Stimulated activated naive CD8-positive, alpha-beta T cell treated with anti-CD3 and anti-CD28 coated beads, Interleukin-15, Interleukin-2, amounts not matched to agents 100 U/mL and 50 U/mL, for 24 hours (primary cell): ENCODE results near the gene SUFU.

Source experiments
- ATAC-seq: fragments of 150-1000 bp; cut with Tn5 transposase; one replicate; pipeline ENCODE4 v1.10.0; 2021
- DNase-seq: peaks from one replicate; pipeline ENCODE4 v3.0.0; 2021

SUFU gene

DNA sequence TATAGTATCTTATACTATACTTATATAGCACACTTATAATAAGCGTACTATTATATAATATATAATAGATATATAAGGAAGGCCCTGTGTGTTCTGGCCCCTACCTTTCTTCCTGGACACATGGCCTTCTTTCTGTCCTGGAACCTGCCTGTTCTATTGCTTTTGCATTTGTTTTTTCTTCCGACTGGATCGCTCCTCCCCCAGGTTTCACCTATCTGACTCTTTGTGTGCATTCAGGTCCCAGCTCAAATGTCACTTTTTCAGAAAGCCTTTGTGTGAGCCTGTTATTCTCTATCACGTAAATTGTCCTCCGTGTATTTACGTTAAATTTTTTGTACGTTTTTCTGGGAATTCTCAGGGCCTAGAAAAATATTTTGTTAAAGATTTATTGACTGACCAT, 137.6 kb downstream of the SUFU start:
- DNase-seq (no peak), ATAC-seq (no peak)

DNA sequence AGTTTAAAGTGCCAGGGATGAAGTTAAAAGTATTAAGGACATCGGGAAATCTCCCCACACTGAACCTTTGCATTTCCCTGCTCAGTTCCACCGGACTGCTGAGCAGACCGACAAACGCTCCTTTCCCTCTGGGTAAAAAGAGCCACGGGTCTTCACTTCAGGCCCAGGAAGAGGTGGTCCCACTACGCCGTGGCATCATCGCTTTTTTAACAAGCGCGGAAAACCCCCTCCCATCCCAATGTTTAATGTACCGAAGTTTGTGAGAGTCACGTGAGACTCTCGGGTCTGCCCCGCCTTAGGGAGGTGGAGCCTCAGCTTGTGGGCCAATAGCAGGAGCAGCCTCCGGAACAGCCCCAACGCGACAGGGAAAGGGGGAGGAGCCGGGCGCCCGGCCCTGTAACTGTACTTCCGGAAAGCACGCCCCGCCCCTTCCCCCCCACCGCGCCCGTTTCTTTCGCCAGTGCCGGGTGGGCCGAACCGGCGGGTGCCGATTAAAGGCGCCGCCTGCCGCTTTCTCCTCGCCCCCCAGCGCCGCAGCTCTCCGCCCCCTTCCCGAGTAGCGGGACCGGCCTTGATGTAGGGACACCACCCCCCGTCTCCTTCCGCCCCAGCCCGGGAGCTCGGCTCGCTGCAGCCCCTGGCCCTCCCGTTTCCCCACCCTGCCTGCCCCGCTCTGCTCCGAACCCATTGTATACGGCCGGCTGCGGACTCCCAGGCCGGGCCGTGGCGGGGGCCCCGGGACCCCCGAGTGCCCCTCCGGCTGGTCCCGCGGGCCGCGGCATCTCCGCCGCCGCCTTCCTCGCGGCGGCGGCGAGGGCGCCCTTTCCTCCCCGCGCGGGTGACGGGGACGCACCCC, 138.3 kb downstream of the SUFU start:
- peak; percentile 98 for DNase-seq

DNA sequence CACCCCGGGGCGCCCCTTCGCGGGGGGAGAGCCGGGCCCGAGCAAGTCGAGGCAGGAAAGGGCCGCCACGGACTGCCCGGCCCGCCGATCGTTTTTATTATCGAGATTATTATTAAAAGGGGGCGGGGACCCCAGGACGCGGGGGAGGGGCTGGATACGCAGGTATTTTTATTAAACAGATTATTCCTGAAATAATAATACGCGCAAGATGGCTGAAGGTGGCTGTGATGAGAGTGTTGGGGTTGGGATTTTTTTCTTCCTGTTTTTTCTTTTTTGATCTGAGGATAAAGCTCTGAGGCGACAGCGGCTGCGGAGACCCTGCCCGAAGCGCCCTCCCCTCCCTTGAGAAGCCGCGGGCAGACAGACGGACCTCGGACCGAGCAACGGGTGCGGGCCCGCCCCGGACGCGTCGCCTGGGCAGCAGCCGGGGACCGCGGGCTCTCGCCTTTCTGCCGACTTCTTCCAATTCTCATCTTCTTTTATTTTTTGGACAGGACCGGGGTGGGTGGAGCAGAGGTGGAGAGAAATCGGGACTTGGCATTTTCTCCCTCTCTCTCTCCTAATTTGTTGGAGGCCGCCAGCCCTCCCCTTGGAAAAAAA, 139.1 kb downstream of the SUFU start:
- ATAC-seq (no peak), DNase-seq (peak; percentile 57)

More for the DNA sequence above, 138.3 kb downstream of the SUFU start:
- peak; percentile 69 for ATAC-seq

DNA sequence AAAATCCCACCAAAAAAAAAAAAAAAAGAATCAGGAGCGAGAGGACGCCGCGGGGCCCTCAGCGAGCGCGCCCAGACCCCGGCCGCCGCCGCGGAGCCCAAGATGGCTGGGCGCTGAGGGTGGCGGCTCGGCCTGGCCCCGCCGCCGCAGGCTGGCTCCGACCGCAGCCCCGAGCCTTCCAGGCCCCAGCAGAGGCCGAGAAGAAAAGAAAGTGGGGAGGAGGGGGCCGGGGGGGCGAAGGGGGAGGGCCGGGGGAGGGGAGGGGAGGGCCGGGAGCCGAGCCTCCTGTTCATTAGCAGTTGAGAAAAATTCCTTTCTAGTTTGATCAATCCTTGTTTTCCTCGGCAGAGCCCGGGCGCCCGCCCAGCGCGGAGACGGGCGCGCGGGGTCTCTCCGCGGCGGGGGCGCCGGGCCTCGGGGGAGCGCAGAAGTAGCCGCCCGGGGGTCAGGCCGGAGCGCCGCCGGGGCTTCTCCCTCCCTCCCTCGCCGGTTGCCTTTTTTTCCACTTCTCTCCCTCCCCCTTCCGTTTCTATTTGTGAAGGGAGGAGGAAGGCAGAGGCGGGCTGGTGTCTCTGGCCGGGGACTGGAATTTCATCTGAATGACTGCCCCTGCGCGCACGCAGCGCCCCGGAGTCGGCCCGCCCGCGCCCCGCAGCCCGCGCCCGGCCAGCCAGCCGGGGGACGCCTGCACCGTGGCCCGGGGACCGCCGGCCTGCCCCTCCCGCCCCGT, 139.7 kb downstream of the SUFU start:
- DNase-seq (peak; percentile 68), ATAC-seq (no peak)

DNA sequence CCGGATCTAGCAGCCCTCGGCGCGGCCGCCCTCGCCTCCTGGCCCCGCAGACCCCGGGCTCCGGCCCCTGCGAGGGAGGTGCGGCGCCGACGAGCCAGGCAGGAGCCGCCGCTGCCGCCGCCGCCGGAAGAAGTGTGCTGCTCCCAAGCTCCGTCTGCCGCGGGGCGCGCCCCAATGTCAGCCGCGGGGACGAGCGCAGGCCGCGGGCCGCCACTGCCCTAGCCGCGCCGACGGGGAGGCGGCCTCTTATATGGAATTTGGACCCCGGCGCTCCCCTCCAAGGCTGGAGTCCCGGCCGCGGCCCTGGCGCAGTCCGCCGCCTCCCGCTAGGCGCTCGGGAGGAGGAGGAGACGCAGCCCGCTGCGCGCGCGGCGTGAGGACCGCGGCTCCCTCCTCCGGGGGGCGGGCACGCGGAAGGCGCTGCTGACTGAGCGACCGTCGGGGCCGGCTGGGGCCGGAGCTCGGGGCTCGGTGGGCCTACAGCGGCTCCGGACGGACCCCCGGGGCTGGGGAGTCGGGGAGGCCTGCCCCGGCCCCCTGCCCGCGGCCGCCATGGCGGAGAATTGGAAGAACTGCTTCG, 140.4 kb downstream of the SUFU start, which contains the start of gene TRIM8:
Gene TRIM8 (plus strand): TSS at position 414 of the 580 bp plus-strand sequence. CDS start 139 bp downstream, at position 553.
- peak; percentile 72 for DNase-seq
- no peak for ATAC-seq

DNA sequence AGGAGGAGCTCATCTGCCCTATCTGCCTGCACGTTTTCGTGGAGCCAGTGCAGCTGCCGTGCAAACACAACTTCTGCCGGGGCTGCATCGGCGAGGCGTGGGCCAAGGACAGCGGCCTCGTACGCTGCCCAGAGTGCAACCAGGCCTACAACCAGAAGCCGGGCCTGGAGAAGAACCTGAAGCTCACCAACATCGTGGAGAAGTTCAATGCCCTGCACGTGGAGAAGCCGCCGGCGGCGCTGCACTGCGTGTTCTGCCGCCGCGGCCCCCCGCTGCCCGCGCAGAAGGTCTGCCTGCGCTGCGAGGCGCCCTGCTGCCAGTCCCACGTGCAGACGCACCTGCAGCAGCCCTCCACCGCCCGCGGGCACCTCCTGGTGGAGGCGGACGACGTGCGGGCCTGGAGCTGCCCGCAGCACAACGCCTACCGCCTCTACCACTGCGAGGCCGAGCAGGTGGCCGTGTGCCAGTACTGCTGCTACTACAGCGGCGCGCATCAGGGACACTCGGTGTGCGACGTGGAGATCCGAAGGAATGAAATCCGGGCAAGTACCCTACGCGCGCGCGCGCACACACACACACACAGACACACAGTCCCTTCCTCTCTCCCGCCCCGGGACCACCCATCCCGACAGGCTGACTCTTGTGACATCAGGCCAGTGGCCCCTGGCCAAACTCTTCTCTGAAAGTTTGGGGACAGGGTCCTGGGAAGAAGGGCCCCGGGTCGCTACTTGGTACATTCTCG, 141.0 kb downstream of the SUFU start:
- peak; percentile 84 for DNase-seq
- peak; percentile 3 for ATAC-seq

DNA sequence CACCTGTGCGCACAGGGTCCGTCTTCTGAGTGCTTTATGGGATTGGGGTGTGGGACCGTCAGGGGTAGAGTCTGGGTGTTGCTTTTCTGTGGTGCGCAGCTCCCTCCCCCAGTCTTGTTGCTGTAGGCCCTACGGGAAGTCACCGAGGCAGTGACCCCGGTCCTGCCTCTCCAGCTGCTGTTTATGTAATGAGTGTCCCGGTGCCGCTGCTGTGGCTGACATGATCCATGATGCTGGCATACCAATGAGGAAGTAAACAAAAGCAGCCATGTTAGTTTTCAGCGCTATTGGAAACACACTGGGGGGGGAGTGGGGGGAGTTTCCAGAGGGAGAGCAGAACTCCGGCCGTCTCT, 141.6 kb downstream of the SUFU start:
- ATAC-seq (no peak), DNase-seq (peak; percentile 48)

DNA sequence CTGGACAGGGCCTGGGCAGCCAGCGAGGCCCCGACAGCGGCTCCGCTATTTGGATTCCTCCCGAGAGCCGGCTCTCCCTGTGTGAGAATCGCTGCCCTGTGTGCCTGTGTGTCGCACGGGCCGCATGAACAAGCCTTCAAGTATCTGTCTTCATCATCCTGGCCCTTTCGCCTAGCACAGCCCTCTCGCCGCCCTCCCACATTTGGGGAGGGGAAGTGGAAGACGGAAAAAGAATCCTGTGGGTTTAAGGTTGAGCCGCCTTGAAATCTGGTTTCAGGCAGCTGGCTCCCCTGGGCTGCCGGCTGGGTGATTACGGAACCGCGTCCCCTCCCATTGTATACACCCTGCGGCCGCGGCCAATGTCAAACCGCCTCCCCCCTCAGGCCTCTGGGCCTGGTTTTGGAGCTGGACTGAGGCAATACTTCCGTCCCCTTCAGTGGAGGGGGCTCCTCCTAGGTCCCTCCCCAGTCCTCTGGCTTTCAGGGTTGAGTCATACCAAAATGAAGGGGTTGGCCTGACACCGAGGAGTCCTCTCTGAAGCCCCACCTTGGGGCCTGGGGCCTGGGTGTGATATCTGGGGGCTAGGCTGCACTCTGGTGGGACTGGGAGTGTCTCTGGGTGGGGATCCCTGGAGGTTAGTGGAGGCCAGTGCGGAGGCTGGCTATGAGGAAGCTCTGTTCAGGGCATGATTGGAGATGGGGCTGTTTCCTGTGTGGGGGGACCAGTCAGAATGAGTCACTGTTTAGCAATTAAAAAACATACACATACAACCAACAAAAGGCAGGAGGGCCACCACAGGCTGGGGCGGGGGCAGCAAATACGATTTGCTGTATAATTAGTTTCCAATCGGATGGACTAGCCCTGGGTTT, 142.2 kb downstream of the SUFU start:
- DNase-seq (peak; percentile 82), ATAC-seq (peak; percentile 65)

DNA sequence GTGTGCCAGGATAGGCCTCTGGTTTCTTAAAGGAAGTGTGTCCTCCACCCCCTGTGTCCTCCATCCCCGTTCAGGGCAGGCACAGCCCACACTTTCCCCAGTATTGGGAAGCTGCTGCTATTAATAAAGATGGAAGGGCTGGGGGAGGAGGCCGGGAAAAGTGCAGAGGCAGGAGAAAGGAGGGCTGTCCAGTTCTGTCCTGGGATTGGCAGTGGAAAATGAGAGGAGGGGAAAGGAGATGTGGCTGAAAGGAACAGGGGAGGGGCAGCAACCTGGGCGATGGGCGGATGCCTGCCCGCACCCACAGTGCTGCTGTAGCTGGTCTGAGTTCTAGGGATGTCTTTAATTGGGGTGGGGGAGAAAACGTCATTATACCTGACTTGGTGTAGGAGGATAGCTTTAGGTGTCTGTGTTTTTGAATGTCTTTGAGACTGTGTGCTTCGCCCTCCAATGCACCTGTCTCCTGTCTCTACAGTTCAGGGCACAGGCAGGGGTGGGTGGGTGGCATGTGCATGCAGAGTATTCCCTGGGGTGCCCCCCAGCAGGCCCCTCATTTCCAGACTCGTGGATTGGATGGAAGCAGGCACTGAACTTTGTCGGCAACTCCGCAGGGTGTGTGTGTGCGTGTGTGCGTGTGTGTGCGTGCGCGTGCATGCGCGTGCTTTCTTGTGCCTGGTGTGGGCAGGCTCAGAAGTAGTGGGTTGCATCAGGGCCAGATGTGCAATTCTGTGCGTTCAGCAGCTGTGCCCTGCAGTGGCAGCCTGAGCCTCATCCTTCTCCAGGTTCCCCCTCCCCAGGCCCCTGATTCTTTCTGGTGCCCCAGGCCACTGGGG, 143.1 kb downstream of the SUFU start:
- DNase-seq (peak; percentile 62), ATAC-seq (no peak)

DNA sequence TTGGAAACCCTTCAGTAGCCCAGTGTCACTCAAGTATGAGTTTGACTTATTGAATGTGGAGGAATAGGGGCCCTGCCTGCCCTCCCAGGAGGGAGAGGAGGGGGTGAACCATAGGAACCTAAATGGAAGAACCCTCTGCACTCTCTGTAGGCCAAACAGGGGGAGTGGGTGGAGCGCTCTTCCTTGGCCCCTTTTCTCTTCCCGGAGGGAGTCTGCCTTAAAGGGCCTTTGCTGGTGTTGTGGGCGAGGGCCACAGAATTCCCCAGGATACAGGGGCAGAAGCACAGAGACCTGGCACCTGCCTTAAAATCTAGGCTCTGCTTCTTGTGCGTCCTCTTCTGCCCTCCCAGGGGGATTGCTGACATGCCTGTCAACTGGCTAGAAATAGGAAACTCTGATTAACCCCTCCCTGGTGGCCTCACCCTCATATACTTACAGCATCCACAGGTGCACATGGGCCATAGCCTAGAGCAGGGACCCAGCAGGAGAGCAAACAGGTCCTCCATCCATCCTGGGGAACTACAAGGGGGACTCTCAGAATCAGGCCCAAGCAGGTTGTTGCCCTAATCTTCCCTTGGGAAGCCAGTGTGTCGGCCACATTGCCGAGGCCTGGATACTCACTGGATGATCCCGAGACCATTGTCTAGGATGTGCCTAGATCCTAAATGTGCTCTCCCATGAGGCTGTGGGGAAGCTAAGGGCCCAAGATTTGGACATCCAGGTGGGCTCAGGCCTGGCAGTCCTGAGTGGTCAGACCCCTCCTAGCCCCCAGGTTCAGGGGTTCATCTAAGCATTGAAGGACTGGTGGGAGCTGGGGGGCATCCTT, 143.9 kb downstream of the SUFU start:
- ATAC-seq, result no peak
- DNase-seq, result no peak

DNA sequence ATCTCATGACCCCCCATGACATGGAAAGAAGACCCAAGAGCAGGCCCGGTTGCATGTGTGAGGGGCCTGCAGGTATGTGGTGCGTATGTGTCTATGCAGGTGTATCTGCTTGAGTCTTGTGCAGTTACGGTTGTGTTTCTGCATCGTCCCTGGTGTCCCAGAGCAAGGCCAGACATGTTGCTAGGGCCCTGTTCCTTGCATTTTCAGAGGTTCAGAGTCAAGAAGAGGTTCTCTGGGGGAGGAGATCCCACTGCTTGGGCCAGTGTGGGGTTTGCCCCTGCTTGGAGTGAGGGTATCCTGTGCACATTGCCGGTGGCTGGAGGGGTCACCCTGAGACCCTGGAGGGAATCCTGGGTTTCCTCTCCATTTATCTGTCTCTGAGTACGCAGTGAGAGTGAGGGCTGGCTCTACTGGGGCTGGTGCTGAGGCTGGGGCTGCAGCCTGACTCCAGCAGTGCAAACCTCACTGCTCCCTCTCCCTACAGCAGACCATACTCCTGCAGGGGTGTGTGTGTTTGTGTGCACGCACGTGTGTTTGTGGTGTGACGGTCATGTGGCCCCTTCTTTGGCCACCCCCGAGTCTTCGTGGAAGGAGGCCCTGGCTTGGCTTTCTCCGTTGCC, 144.6 kb downstream of the SUFU start:
- ATAC-seq (no peak), DNase-seq (no peak)

DNA sequence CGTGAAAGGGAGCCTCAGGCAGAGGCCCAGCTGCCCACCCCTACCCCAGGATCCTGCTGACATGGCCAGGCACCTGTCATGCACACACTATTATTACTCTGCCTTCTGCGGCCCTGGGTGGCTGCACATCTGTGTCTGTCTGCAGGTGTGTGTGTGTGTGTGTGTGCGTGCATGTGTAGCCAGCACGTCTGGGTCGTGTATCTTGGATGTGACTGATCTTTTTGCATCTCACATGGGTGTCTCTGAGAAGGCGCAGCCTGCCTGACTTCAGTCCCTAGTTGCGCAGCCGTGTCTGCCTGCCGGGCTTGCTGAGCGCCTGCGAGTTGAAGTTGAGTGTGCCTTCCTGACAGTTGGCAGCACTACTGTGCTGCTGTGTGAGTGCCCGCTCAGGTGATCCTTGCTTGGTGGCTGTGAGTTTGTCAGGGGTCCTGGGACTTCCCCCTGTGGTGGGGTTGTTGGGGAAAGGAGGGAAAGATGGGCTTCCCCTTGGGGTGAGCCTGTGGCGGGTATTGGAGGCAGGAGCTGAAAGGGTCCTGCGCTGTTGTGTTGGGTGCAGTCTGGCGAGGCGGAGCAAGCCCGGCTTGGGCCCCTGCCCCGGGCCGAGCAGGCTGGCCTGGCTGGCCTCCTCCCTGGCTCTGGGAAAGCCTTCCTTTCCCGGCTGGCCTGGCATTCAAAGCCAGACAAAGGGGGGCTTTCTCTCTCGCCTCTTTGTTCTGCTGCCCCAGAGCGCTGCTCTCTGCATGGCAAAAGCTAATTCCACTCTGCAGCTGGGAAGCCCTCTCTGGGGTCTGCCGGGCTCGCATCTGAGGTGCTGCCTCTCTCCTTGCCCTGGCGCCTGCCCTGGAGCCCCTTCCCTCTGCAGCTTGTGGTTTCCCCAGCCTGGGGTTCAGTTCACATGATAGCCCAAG, 145.4 kb downstream of the SUFU start:
- no peak for ATAC-seq
- peak; percentile 59 for DNase-seq

DNA sequence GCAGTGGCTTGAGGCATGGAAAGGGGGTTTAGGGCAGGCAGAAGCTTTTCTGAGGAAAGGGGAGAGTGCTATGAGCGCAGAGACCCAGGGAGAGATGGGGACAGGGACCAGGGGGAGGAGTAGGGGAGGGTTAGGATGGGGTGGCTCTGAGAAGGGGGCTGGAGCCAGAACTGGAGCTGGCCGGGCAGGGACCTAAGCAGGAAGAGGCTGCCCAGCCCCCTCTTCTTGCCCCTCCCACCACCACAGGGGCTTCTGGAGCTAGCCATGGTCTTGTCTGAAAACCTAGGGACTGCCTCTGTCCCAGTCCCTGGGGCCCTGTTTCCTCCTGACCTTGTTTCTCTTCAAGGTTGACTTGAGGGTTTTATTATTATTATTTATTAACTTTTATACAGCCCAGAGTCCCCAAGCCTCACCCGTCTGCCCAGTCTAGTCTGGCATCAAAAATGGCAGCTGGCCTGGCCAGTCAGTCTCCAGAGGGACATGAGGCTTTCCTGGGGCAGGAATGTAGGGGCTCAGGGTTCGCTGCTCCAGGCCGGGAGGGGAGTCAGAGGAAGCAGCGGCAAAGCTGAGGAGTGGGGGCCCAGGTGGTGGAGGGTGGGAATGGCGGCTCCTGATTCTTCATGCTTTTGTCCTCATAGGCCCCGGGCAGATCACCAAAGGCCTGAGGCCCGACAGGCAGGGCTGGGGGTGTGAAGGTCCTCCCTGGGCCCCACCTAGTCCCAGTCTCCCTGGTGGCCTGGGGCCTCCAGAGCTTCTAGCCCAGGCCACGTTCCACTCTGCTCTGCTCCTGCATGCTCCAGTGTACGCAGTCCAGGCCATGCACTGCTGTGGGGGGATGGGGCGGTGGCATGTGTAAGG, 146.3 kb downstream of the SUFU start:
- DNase-seq, result no peak
- ATAC-seq, result no peak

DNA sequence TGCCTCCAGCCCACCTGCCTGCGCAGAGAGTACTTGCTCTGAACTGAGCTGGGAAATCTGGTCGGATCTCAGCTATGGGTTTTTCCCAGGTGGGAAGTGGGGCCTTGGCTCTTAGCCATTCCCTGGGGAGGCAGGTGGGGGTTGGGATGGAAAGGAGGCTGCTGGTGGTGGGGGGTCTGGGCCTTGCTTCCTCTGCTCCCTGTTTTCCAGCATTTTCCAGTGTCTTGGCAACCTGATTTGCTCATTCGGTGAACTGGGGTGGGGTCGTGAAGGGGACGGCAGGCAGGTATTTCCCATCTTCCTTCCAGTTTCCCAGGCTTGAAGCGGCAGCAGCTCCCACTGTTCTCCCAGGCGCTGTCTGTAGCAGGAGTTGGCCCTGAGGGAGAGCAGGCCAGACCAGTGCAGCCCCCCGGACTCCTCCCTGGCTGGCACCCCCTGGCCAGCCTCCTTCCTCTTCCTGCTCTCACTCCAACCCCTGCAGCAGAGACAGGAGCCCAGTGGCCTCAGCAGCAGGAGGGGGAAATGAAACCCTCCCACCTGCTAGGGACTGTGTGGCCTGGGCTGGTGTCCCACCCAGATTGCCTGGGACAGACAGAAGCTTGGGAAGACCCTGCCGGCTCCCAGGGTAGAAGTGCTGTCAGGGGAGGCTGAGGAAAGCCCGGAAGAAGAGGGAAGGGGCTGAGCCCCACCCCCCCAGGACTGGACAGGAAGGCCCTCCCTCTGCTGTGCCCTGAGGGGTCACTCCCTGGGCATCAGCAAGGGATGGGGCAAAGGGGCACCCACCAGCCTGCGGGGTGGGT, 147.1 kb downstream of the SUFU start:
- ATAC-seq, result no peak
- DNase-seq, result no peak

DNA sequence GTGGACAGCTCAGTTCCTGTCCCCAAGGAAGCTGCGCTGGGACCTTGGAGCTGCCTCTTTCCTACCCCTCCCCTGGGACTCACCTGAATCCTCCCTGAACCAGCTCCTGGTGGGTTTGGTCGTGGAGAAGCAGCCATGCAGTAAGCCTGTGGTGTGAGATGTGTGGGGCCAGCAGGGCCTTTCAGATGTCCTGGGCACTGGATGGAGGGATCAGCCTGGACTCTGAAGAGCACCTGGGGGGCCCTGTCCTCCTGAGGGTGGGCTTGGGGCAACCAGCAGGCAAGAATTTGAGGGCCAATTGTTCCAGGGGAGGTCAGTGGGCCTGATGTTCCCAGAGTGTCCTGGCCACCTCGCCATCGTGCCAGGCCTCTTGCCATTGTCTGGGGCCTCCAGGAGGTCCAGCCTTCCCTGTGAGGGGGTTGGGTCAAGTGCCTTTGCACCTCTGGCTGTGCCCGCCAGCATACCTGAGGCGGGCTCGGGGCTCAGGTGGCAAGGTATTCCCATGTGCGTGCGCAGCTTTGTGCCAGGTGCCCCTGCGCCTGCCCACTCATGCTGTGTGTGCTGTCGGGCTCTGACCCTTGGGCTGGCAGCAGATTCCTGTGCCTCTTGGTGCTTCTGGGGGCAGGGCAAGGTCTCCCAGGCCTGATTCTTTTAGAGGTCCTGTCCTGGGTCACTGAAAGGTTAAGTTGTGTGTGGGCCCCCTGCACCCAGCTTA, 147.8 kb downstream of the SUFU start:
- ATAC-seq, result peak; percentile 3
- no peak for DNase-seq
